H9 (cell line): ENCODE results near the gene GTF2A1. TPM values are rescaled to one million over a fixed set of nuclear protein-coding genes. Genes with fewer than 3 reads are reported as not detected.

ENCODE experiments used
- DNase-seq: peaks from one replicate; pipeline ENCODE4 v3.0.0-alpha.2; 2017
- H2AFZ ChIP-seq: one replicate; pipeline ENCODE4 v1.6.1; 2013; ENCODE audit warnings: mild to moderate bottlenecking, low read length, control low read depth, moderate library complexity
- H2AK5ac ChIP-seq: 2 replicates; pipeline ENCODE4 v1.6.1; 2013; ENCODE audit warnings: low read length, control low read depth, mixed read lengths; ENCODE audit not compliant: insufficient read length
- H2BK120ac ChIP-seq: one replicate; pipeline ENCODE4 v1.6.1; 2013; ENCODE audit warnings: low read depth, mild to moderate bottlenecking, low read length, control low read depth, inconsistent platforms; ENCODE audit not compliant: poor library complexity, severe bottlenecking
- H2BK12ac ChIP-seq: 2 replicates; pipeline ENCODE4 v1.6.1; 2013; ENCODE audit warnings: low read length, control low read depth, mixed read lengths, low read depth; ENCODE audit not compliant: insufficient read length
- H2BK15ac ChIP-seq: 2 replicates; pipeline ENCODE4 v1.6.1; 2013; ENCODE audit warnings: low read depth, low read length, control low read depth
- H2BK20ac ChIP-seq: one replicate; pipeline ENCODE4 v1.6.1; 2013; ENCODE audit warnings: low read depth, mild to moderate bottlenecking, low read length, control low read depth, inconsistent platforms; ENCODE audit not compliant: poor library complexity, severe bottlenecking
- H2BK5ac ChIP-seq: 2 replicates; pipeline ENCODE4 v1.6.1; 2013; ENCODE audit warnings: low read length, control low read depth, mixed read lengths; ENCODE audit not compliant: insufficient read length
- H3K14ac ChIP-seq: 2 replicates; pipeline ENCODE4 v1.6.1; 2013; ENCODE audit warnings: low read length, control low read depth; ENCODE audit not compliant: insufficient read depth
- H3K18ac ChIP-seq: 2 replicates; pipeline ENCODE4 v1.6.1; 2013; ENCODE audit warnings: low read depth, mild to moderate bottlenecking, mixed read lengths, low read length, control low read depth; ENCODE audit not compliant: insufficient read length
- H3K23ac ChIP-seq: 2 replicates; pipeline ENCODE4 v1.6.1; 2013; ENCODE audit warnings: low read length, control low read depth, mixed read lengths, low read depth; ENCODE audit not compliant: insufficient read length
- H3K23me2 ChIP-seq: 2 replicates; pipeline ENCODE4 v1.6.1; 2013; ENCODE audit warnings: low read depth, mild to moderate bottlenecking, mixed read lengths, low read length, control low read depth; ENCODE audit not compliant: insufficient read length, poor library complexity, severe bottlenecking
- H3K27ac ChIP-seq: 2 replicates; pipeline ENCODE4 v1.5.1; 2013; ENCODE audit warnings: low read length, control low read depth, mixed read lengths, low read depth; ENCODE audit not compliant: insufficient read length
- H3K27me3 ChIP-seq: 2 replicates; pipeline ENCODE4 v1.6.1; 2013; ENCODE audit warnings: low read length, control low read depth, inconsistent platforms; ENCODE audit not compliant: insufficient read depth
- H3K4ac ChIP-seq: 2 replicates; pipeline ENCODE4 v1.6.1; 2013; ENCODE audit warnings: low read depth, mild to moderate bottlenecking, control low read depth, inconsistent platforms, low read length, moderate library complexity
- H3K4me1 ChIP-seq: 2 replicates; pipeline ENCODE4 v1.6.1; 2013; ENCODE audit warnings: low read length, control low read depth, inconsistent platforms; ENCODE audit not compliant: insufficient read depth
- H3K4me2 ChIP-seq: 2 replicates; pipeline ENCODE4 v1.6.1; 2013; ENCODE audit warnings: low read length, control low read depth, mixed read lengths; ENCODE audit not compliant: insufficient read length, insufficient read depth
- H3K56ac ChIP-seq: 2 replicates; pipeline ENCODE4 v1.6.1; 2013; ENCODE audit warnings: low read depth, mild to moderate bottlenecking, mixed read lengths, low read length, control low read depth; ENCODE audit not compliant: insufficient read length
- H3K79me1 ChIP-seq: 2 replicates; pipeline ENCODE4 v1.6.1; 2013; ENCODE audit warnings: low read depth, mild to moderate bottlenecking, moderate library complexity, low read length, control low read depth, inconsistent platforms; ENCODE audit not compliant: insufficient read depth, poor library complexity, severe bottlenecking
- H3K79me2 ChIP-seq: 2 replicates; pipeline ENCODE4 v1.6.1; 2013; ENCODE audit warnings: low read length, control low read depth, inconsistent platforms; ENCODE audit not compliant: insufficient read depth
- H3K9ac ChIP-seq: 2 replicates; pipeline ENCODE4 v1.6.1; 2013; ENCODE audit warnings: low read length, control low read depth, mixed read lengths; ENCODE audit not compliant: insufficient read length; ENCODE audit errors: extremely low read depth
- H3K9me3 ChIP-seq: one replicate; pipeline ENCODE4 v1.6.1; 2013; ENCODE audit warnings: low read depth, low read length, inconsistent platforms; ENCODE audit not compliant: control insufficient read depth
- H3T11ph ChIP-seq: one replicate; pipeline ENCODE4 v1.6.1; 2013; ENCODE audit warnings: mild to moderate bottlenecking, low read length, control low read depth, inconsistent platforms
- H4K20me1 ChIP-seq: one replicate; pipeline ENCODE4 v1.6.1; 2013; ENCODE audit not compliant: control insufficient read depth, insufficient read length, insufficient read depth
- H4K5ac ChIP-seq: 2 replicates; pipeline ENCODE4 v1.6.1; 2013; ENCODE audit warnings: low read depth, mild to moderate bottlenecking, mixed read lengths, low read length, control low read depth; ENCODE audit not compliant: insufficient read length
- H4K8ac ChIP-seq: replicated peaks from 2 replicates; pipeline ENCODE4 v1.6.1; 2013; ENCODE audit warnings: low read length, control low read depth, mixed read lengths, low read depth; ENCODE audit not compliant: insufficient read length
- H4K91ac ChIP-seq: 2 replicates; pipeline ENCODE4 v1.6.1; 2013; ENCODE audit warnings: low read depth, mild to moderate bottlenecking, moderate library complexity, mixed read lengths, low read length, control low read depth; ENCODE audit not compliant: insufficient read length
- H3K27ac Mint-ChIP-seq, 3 experiments: 2 replicates in 2 of 3; 3 replicates in 1 of 3; pipeline ENCODE4 v1.8.0; 2020 to 2021; ENCODE audit warnings: mixed read lengths in 3 of 3, mild to moderate bottlenecking in 1 of 3, moderate library complexity in 1 of 3
- H3K27me3 Mint-ChIP-seq: 2 replicates; pipeline ENCODE4 v1.8.0; 2021; ENCODE audit warnings: low read depth, mild to moderate bottlenecking, moderate library complexity, mixed read lengths
- H3K36me3 Mint-ChIP-seq, 3 experiments: 2 replicates in 2 of 3; 3 replicates in 1 of 3; pipeline ENCODE4 v1.8.0; 2020 to 2021; ENCODE audit warnings: low read depth in 3 of 3, mixed read lengths in 3 of 3; ENCODE audit not compliant: insufficient read depth in 1 of 3
- H3K4me1 Mint-ChIP-seq, 2 experiments: 2 replicates each; pipeline ENCODE4 v1.8.0; 2020; ENCODE audit warnings: mixed read lengths in 2 of 2
- H3K4me3 Mint-ChIP-seq, 2 experiments: 2 replicates in 1 of 2; 3 replicates in 1 of 2; pipeline ENCODE4 v1.8.0; 2020 to 2021; ENCODE audit warnings: mild to moderate bottlenecking in 2 of 2, mixed read lengths in 2 of 2, moderate library complexity in 1 of 2
- H3K9me3 Mint-ChIP-seq, 2 experiments: 2 replicates in 1 of 2; 3 replicates in 1 of 2; pipeline ENCODE4 v1.8.0; 2020; ENCODE audit warnings: mild to moderate bottlenecking in 2 of 2, mixed read lengths in 2 of 2, moderate library complexity in 1 of 2
- CTCF ChIP-seq: fragments of 200-600 bp; sonication (generic); conservative IDR thresholded peaks from 3 replicates; pipeline ENCODE4 v1.8.0; 2021; ENCODE audit warnings: antibody characterized with exemption, mild to moderate bottlenecking
- WGBS: extraction: QIAGEN DNeasy Blood & Tissue Kit; methylation state at CpG from one replicate; pipeline ENCODE4 v1.1.7; 2013; ENCODE audit warnings: missing lambda C conversion rate, low lambda C conversion rate, mixed read lengths; ENCODE audit not compliant: insufficient read length; ENCODE audit errors: extremely low coverage; 5-methylcytosine and 5-hydroxymethylcytosine counted together
- total RNA-seq: library from RNA; stranded (reverse); gene quantifications from 2 replicates; pipeline ENCODE4 v1.2.1, GENCODE V29; 2021

Gene GTF2A1
- total RNA-seq, 1 experiment from 2014 or later = 43.0 TPM

GRCh38 chr14:81193924-81194633, 26.7 kb downstream of the GTF2A1 start:
- no peak overlapping the region for H3K14ac ChIP-seq
- no peaks in the 10 kb centered on the region for H3K23me2 ChIP-seq
- no peak overlapping the region for H2AK5ac ChIP-seq
- H3K4me1 ChIP-seq = no peaks in the 10 kb centered on the region
- H3K4me3 Mint-ChIP-seq = no peak overlapping the region
- no peak overlapping the region for H4K91ac ChIP-seq
- no peak overlapping the region for H4K8ac ChIP-seq
- H3K4ac ChIP-seq = no peak overlapping the region
- no peaks in the 10 kb centered on the region for H3K79me1 ChIP-seq
- H2BK5ac ChIP-seq = no peak overlapping the region
- no peaks in the 10 kb centered on the region for H3K27me3 Mint-ChIP-seq
- H3K36me3 Mint-ChIP-seq = peaks cover 32 to 83% (median 77%) of the 10 kb centered on the region in 3 experiments
- no peak for DNase-seq
- TF ChIP-seq CTCF = no peak
- no peaks in the 10 kb centered on the region for H3K9me3 ChIP-seq
- H2BK120ac ChIP-seq = no peak overlapping the region
- no peak overlapping the region for H3K18ac ChIP-seq
- no peak overlapping the region for H4K5ac ChIP-seq
- no peaks in the 10 kb centered on the region for H4K20me1 ChIP-seq
- H3K23ac ChIP-seq = no peak overlapping the region
- H3K9ac ChIP-seq = no peak overlapping the region
- peaks cover 0 to 2% of the 10 kb centered on the region in 2 experiments; a peak in 2 of 4 replicates for H3K4me1 Mint-ChIP-seq
- no CpG with 5 or more reads among the region's 3 CpGs for WGBS
- no peak overlapping the region for H2BK15ac ChIP-seq
- no peak overlapping the region for H2BK12ac ChIP-seq
- H3K79me2 ChIP-seq = no peaks in the 10 kb centered on the region
- no peak overlapping the region for H3T11ph ChIP-seq
- no peak overlapping the region for H3K27ac ChIP-seq
- no peak overlapping the region for H3K4me2 ChIP-seq
- H2BK20ac ChIP-seq = no peak overlapping the region
- no peaks in the 10 kb centered on the region for H3K27me3 ChIP-seq
- H3K27ac Mint-ChIP-seq = no peak overlapping the region
- no peaks in the 10 kb centered on the region for H3K9me3 Mint-ChIP-seq
- H3K56ac ChIP-seq = no peak overlapping the region
- H2AFZ ChIP-seq = no peak overlapping the region
